Upper lobe of right lung (tissue), 1 donor: ENCODE measurements around the gene SLC2A13. TPM values are rescaled to one million over a fixed set of nuclear protein-coding genes. Genes with fewer than 3 reads are reported as not detected.

Source experiments
- ATAC-seq: fragments of 200-7000 bp; cut with Tn5 transposase; one replicate; pipeline ENCODE4 v1.9.1; 2020; ENCODE audit warnings: mild to moderate bottlenecking, moderate library complexity
- DNase-seq: peaks from one replicate; pipeline ENCODE4 v3.0.0-alpha.2; 2020
- H3K27ac ChIP-seq: fragments of 200-600 bp; one replicate; pipeline ENCODE4 v1.8.0; 2022
- H3K27me3 ChIP-seq: fragments of 200-600 bp; one replicate; pipeline ENCODE4 v1.8.0; 2022; ENCODE audit warnings: mild to moderate bottlenecking
- H3K36me3 ChIP-seq: fragments of 200-600 bp; one replicate; pipeline ENCODE4 v1.8.0; 2022
- H3K4me1 ChIP-seq: fragments of 200-600 bp; one replicate; pipeline ENCODE4 v1.8.0; 2022
- H3K4me3 ChIP-seq: fragments of 200-600 bp; one replicate; pipeline ENCODE4 v1.8.0; 2022; ENCODE audit warnings: mild to moderate bottlenecking
- H3K9me3 ChIP-seq: fragments of 200-600 bp; one replicate; pipeline ENCODE4 v1.8.0; 2022
- intact Hi-C: fragments of 100-400 bp; cut with DNase I; formaldehyde crosslinking; loops from one replicate; pipeline ENCODE4 v1.11.0; 2022
- total RNA-seq: library from RNA; stranded (reverse); fragmentation: NEBNext Ultra II Directional; extraction: Animal tissue kit (Norgen Biotek cat#: 25700); gene quantifications from one replicate; pipeline ENCODE4 v1.2.1, GENCODE V29; 2021
- TF ChIP-seq, protein P1 (sequence below): fragments of 200-600 bp; IDR thresholded peaks from one replicate; pipeline ENCODE4 v1.8.0; 2022; ENCODE audit warnings: antibody characterized with exemption
- donor health status: DM: no; HTN: yes; CAD: no; lungs with severe emphysema.

Gene SLC2A13
- total RNA-seq, 1 donor from 2014 or later, result 11.3 TPM

- Histone ChIP-seq H3K27me3 (no peaks in the 10 kb centered on the region), H3K4me1 (no peaks in the 10 kb centered on the region), H3K9me3 (peaks cover 7% of the 10 kb centered on the region), H3K4me3 (no peak overlapping the region), H3K36me3 (no peaks in the 10 kb centered on the region), H3K27ac (no peak overlapping the region)
- TF ChIP-seq, protein P1, sequence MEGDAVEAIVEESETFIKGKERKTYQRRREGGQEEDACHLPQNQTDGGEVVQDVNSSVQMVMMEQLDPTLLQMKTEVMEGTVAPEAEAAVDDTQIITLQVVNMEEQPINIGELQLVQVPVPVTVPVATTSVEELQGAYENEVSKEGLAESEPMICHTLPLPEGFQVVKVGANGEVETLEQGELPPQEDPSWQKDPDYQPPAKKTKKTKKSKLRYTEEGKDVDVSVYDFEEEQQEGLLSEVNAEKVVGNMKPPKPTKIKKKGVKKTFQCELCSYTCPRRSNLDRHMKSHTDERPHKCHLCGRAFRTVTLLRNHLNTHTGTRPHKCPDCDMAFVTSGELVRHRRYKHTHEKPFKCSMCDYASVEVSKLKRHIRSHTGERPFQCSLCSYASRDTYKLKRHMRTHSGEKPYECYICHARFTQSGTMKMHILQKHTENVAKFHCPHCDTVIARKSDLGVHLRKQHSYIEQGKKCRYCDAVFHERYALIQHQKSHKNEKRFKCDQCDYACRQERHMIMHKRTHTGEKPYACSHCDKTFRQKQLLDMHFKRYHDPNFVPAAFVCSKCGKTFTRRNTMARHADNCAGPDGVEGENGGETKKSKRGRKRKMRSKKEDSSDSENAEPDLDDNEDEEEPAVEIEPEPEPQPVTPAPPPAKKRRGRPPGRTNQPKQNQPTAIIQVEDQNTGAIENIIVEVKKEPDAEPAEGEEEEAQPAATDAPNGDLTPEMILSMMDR, result no peak
- DNase-seq (no peak), ATAC-seq (no peak)
- intact Hi-C loops, result no loop called here
Observed at GRCh38 chr12:40000884-40001283, 105.0 kb downstream of the SLC2A13 start.

DNA sequence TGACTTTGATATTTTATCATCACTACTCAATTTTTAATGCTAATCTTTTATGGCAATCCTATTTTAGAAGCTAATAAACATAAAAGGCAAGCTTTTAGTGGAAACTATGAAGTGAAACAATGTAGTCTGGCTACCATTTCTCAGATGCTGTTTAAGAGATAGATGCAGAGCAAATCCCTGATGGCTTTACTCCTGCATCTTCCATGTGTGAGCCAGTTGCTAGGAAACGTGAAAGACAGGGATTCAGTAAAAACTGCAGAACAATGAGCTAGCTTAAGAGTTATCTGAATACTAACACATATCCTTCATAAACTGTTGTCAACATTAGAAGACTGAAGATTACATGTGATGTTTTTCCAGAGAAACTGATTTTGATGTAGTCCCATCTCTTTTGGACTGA lies 112.6 kb downstream of the SLC2A13 start:
- intact Hi-C loops, result no loop called here

GRCh38 chr12:39990122-39991101 lies 115.5 kb downstream of the SLC2A13 start:
- H3K36me3 ChIP-seq, result no peaks in the 10 kb centered on the region
- H3K4me3 ChIP-seq, result no peak overlapping the region
- TF ChIP-seq, protein P1, result peak; percentile 88
- H3K4me1 ChIP-seq, result no peaks in the 10 kb centered on the region
- H3K9me3 ChIP-seq, result no peaks in the 10 kb centered on the region
- no peaks in the 10 kb centered on the region for H3K27me3 ChIP-seq
- H3K27ac ChIP-seq, result no peak overlapping the region
- intact Hi-C loops, result no loop called here
- DNase-seq (peak; percentile 71), ATAC-seq (peak; percentile 94)

More for the DNA sequence above, 112.6 kb downstream of the SLC2A13 start:
- Histone ChIP-seq H3K36me3 (no peaks in the 10 kb centered on the region), H3K4me1 (no peaks in the 10 kb centered on the region), H3K9me3 (no peaks in the 10 kb centered on the region), H3K4me3 (no peak overlapping the region), H3K27me3 (no peaks in the 10 kb centered on the region), H3K27ac (no peak overlapping the region)
- TF ChIP-seq, protein P1, result no peak
- DNase-seq, result no peak
- no peak for ATAC-seq

DNA sequence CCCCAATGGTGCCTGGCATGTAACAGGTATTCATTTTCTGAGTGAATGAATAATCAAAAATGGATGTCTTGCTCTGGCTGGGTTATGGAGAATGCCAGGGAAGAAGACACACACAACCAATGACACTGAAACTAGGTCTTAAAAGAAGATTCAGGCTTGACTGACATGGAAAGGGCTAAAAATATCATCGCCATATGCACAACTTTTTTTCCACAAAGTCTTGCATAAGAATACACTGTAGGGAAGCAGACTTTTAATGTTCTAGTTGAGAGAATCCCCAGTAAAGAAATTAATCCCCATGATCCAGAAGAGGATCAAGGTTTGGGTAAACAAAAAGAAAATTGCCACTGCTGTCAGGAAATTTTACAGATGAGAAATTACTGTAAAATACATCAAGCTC lies 116.4 kb downstream of the SLC2A13 start:
- TF ChIP-seq, protein P1, result no peak
- DNase-seq, result no peak
- Histone ChIP-seq H3K9me3 (no peaks in the 10 kb centered on the region), H3K4me3 (no peak overlapping the region), H3K36me3 (no peaks in the 10 kb centered on the region), H3K27me3 (no peaks in the 10 kb centered on the region), H3K27ac (no peak overlapping the region), H3K4me1 (no peaks in the 10 kb centered on the region)
- ATAC-seq, result no peak
- intact Hi-C loops, result no loop called here

DNA sequence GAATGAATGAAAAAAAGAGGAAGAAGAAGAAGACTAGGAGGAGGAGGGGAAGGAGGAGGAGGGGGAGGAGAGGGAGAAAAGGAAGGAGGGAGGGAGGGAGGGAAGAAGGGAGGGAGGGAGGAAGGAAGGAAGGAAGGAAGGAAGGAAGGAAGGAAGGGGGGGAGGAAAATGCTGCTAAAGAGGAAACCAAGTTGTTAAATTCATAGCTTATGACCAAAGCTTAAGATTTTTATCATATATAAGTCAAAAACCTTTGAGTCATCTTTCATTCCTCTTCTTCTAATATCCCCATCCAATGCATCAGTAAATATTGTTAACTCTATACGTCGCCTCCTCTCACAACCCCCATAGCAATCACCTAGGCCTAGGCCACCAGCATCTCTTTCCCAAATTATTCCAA lies 117.3 kb downstream of the SLC2A13 start:
- no peaks in the 10 kb centered on the region for H3K36me3 ChIP-seq
- no peak overlapping the region for H3K27ac ChIP-seq
- no peaks in the 10 kb centered on the region for H3K9me3 ChIP-seq
- TF ChIP-seq, protein P1, result no peak
- H3K4me3 ChIP-seq, result no peak overlapping the region
- no peak for ATAC-seq
- no peak for DNase-seq
- H3K27me3 ChIP-seq, result no peaks in the 10 kb centered on the region
- intact Hi-C loops, result no loop called here
- no peaks in the 10 kb centered on the region for H3K4me1 ChIP-seq
